Measurements from ENCODE around the gene EXOSC2. TPM values are rescaled to one million over a fixed set of nuclear protein-coding genes. Genes with fewer than 3 reads are reported as not detected.
A peak's percentile ranks its signal among the peaks of the same experiment; 100 is the strongest.

The EXOSC2 gene
- polyA plus RNA-seq, 1 donor (not counting 4 experiments of a cell fraction or from before 2014, with no cell fraction given), result 37.5 TPM

GRCh38 chr9:130712564-130713285 is 19.1 kb downstream of the EXOSC2 start:
- Histone ChIP-seq H3K4me1 (ENCODE audit: control insufficient read depth, extremely low read depth, insufficient read depth, low read length) (peaks cover 15% of the 10 kb centered on the region), H2AFZ (ENCODE audit: control insufficient read depth, low read length) (peak overlapping the region; percentile 84)

GRCh38 chr9:130713286-130713960 is 19.8 kb downstream of the EXOSC2 start:
- no peak for TF ChIP-seq EZH2 (IDR thresholded peaks at IDR 0.05; ENCODE audit: low read length)
- TF ChIP-seq, protein P1, sequence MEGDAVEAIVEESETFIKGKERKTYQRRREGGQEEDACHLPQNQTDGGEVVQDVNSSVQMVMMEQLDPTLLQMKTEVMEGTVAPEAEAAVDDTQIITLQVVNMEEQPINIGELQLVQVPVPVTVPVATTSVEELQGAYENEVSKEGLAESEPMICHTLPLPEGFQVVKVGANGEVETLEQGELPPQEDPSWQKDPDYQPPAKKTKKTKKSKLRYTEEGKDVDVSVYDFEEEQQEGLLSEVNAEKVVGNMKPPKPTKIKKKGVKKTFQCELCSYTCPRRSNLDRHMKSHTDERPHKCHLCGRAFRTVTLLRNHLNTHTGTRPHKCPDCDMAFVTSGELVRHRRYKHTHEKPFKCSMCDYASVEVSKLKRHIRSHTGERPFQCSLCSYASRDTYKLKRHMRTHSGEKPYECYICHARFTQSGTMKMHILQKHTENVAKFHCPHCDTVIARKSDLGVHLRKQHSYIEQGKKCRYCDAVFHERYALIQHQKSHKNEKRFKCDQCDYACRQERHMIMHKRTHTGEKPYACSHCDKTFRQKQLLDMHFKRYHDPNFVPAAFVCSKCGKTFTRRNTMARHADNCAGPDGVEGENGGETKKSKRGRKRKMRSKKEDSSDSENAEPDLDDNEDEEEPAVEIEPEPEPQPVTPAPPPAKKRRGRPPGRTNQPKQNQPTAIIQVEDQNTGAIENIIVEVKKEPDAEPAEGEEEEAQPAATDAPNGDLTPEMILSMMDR (optimal IDR thresholded peaks at IDR 0.05 in 1 of 3, IDR thresholded peaks at IDR 0.05 in 1 of 3, conservative IDR thresholded peaks at IDR 0.05 in 1 of 3; ENCODE audit: extremely low read depth in 1 of 3, insufficient read depth in 2 of 3, low read length in 3 of 3), result no peak
- peak overlapping the region; percentile 84 for H2AFZ ChIP-seq (ENCODE audit: control insufficient read depth, low read length)
- FAIRE-seq (no peak), DNase-seq (ENCODE audit: low read depth, low spot score) (no peak)
- H3K79me2 ChIP-seq (ENCODE audit: control insufficient read depth, insufficient read depth, low read length), result peaks cover 48% of the 10 kb centered on the region
- H3K9me1 ChIP-seq (ENCODE audit: control insufficient read depth, extremely low read depth, insufficient read depth, low read length), result no peaks in the 10 kb centered on the region
- H3K9ac ChIP-seq (ENCODE audit: control insufficient read depth, extremely low read depth, insufficient read depth, low read length), result peak overlapping the region; percentile 95
- H3K4me2 ChIP-seq (ENCODE audit: control insufficient read depth, extremely low read depth, insufficient read depth, low read depth, low read length), result peak overlapping the region; percentile 90
- no peaks in the 10 kb centered on the region for H3K27me3 ChIP-seq (ENCODE audit: control insufficient read depth, extremely low read depth, insufficient read depth, low read length)
- H3K36me3 ChIP-seq (ENCODE audit: control insufficient read depth in 2 of 2, extremely low read depth in 1 of 2, insufficient read depth in 2 of 2, low read length in 2 of 2), result no peaks in the 10 kb centered on the region
- no peaks in the 10 kb centered on the region for H4K20me1 ChIP-seq (ENCODE audit: control insufficient read depth, extremely low read depth, insufficient read depth, low read length)
- peak overlapping the region; percentile 91 for H3K27ac ChIP-seq (ENCODE audit: control insufficient read depth, insufficient read depth, low read length)
- H3K4me3 ChIP-seq (ENCODE audit: control insufficient read depth in 2 of 3, extremely low read depth in 1 of 3, insufficient read depth in 2 of 3, low read depth in 1 of 3, low read length in 3 of 3), result peak overlapping the region; percentile 82 to 98 (median 87)
- dilution Hi-C loops (cut with MboI; ENCODE audit: extremely low pct_ligation_motif_present, low sequenced_read_pairs), result no loop called here
- peaks cover 15% of the 10 kb centered on the region for H3K4me1 ChIP-seq (ENCODE audit: control insufficient read depth, extremely low read depth, insufficient read depth, low read length)
- H3K9me3 ChIP-seq (ENCODE audit: control insufficient read depth, low read depth, low read length), result no peaks in the 10 kb centered on the region

More at GRCh38 chr9:130712564-130713285, 19.1 kb downstream of the EXOSC2 start:
- DNase-seq (ENCODE audit: low read depth, low spot score) (peak; percentile 89), FAIRE-seq (peak; percentile 57)
- no peaks in the 10 kb centered on the region for H4K20me1 ChIP-seq (ENCODE audit: control insufficient read depth, extremely low read depth, insufficient read depth, low read length)
- dilution Hi-C loops (cut with MboI; ENCODE audit: extremely low pct_ligation_motif_present, low sequenced_read_pairs), result no loop called here
- TF ChIP-seq EZH2 (IDR thresholded peaks at IDR 0.05; ENCODE audit: low read length), result no peak
- TF ChIP-seq, protein P1 (optimal IDR thresholded peaks at IDR 0.05 in 1 of 3, IDR thresholded peaks at IDR 0.05 in 1 of 3, conservative IDR thresholded peaks at IDR 0.05 in 1 of 3; ENCODE audit: extremely low read depth in 1 of 3, insufficient read depth in 2 of 3, low read length in 3 of 3), result no peak
- no peaks in the 10 kb centered on the region for H3K9me1 ChIP-seq (ENCODE audit: control insufficient read depth, extremely low read depth, insufficient read depth, low read length)
- peak overlapping the region; percentile 90 for H3K4me2 ChIP-seq (ENCODE audit: control insufficient read depth, extremely low read depth, insufficient read depth, low read depth, low read length)
- H3K9me3 ChIP-seq (ENCODE audit: control insufficient read depth, low read depth, low read length), result no peaks in the 10 kb centered on the region
- H3K27ac ChIP-seq (ENCODE audit: control insufficient read depth, insufficient read depth, low read length), result peak overlapping the region; percentile 91
- H3K4me3 ChIP-seq (ENCODE audit: control insufficient read depth in 2 of 3, extremely low read depth in 1 of 3, insufficient read depth in 2 of 3, low read depth in 1 of 3, low read length in 3 of 3), result peak overlapping the region; percentile 82 to 98 (median 87)
- peaks cover 43% of the 10 kb centered on the region for H3K79me2 ChIP-seq (ENCODE audit: control insufficient read depth, insufficient read depth, low read length)
- H3K36me3 ChIP-seq (ENCODE audit: control insufficient read depth in 2 of 2, extremely low read depth in 1 of 2, insufficient read depth in 2 of 2, low read length in 2 of 2), result no peaks in the 10 kb centered on the region
- H3K27me3 ChIP-seq (ENCODE audit: control insufficient read depth, extremely low read depth, insufficient read depth, low read length), result no peaks in the 10 kb centered on the region
- H3K9ac ChIP-seq (ENCODE audit: control insufficient read depth, extremely low read depth, insufficient read depth, low read length), result peak overlapping the region; percentile 95

All from keratinocyte (primary cell).